Measurements from ENCODE around the gene SFXN5. TPM values are rescaled to one million over a fixed set of nuclear protein-coding genes. Genes with fewer than 3 reads are reported as not detected.

Gene SFXN5
- polyA plus RNA-seq, 1 donor from 2014 or later = 5.8 TPM

DNA sequence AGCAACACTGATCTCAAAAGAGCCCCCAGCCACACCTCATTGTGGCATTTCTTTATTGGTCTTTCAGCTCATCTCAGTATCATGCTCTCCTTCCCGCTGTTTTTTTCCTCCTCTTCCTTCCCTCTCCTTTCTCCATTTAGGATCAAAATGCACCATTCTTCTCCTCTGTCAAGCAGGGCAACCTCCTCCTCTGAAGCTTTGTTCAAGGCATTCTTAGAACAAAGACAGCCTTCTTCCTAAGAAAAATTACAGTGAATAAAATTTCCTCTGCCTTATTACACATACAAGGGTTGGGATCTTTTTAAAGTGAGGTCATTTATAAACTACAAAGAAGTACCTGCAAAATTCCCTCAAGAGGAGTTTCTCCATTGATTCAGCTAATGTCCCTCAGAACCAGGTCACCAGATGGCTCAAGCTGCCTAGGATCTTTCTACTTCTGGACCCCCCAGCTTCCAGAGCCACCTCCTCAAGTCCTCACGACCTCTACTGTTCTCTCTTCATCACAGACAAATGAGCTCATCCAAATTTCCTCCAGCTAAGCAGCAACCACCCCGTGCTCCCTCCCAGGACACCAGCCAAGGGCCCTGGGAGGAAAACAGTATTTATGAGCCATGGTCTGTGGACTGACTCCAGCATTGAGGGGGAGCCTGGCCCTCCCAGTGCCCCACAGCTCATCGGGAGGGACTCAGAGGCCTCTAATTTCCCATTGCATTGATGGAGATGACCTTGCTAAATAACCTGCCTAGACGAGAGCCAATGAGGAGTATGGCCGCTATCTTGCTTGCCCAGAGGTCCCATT, 18.0 kb downstream of the SFXN5 start:
- Histone ChIP-seq H3K9me2 (ENCODE audit: insufficient read depth, low read length) (no peaks in the 10 kb centered on the region), H3K4me3 (ENCODE audit: low read length) (no peak overlapping the region), H2AFZ (ENCODE audit: low read depth, low read length) (no peak overlapping the region), H3K27me3 (ENCODE audit: insufficient read depth, low read depth, low read length) (no peaks in the 10 kb centered on the region), H3K79me2 (replicated peaks; ENCODE audit: insufficient read depth, low read length) (no peaks in the 10 kb centered on the region), H3K9me3 (ENCODE audit: low read length) (no peaks in the 10 kb centered on the region), H3K36me3 (ENCODE audit: insufficient read depth, low read length) (no peaks in the 10 kb centered on the region), H3K4me2 (ENCODE audit: low read length) (no peak overlapping the region), H3F3A (ENCODE audit: insufficient read depth, low read length, poor library complexity, severe bottlenecking) (no peaks in the 10 kb centered on the region), H3K27ac (ENCODE audit: low read length) (no peak overlapping the region), H4K20me1 (ENCODE audit: insufficient read depth) (no peaks in the 10 kb centered on the region), H3K9ac (ENCODE audit: low read length) (no peak overlapping the region)
- TF ChIP-seq TAF1 (IDR thresholded peaks at IDR 0.05; ENCODE audit: low read depth) = no peak
- TF ChIP-seq RAD21 (conservative IDR thresholded peaks at IDR 0.05) = no peak
- TF ChIP-seq EZH2 (IDR thresholded peaks at IDR 0.05; ENCODE audit: borderline replicate concordance, insufficient read depth, low read length, poor library complexity, severe bottlenecking) = no peak
- no peak for TF ChIP-seq CTCF (IDR thresholded peaks at IDR 0.05; ENCODE audit: poor library complexity, severe bottlenecking)
- TF ChIP-seq, protein P1, sequence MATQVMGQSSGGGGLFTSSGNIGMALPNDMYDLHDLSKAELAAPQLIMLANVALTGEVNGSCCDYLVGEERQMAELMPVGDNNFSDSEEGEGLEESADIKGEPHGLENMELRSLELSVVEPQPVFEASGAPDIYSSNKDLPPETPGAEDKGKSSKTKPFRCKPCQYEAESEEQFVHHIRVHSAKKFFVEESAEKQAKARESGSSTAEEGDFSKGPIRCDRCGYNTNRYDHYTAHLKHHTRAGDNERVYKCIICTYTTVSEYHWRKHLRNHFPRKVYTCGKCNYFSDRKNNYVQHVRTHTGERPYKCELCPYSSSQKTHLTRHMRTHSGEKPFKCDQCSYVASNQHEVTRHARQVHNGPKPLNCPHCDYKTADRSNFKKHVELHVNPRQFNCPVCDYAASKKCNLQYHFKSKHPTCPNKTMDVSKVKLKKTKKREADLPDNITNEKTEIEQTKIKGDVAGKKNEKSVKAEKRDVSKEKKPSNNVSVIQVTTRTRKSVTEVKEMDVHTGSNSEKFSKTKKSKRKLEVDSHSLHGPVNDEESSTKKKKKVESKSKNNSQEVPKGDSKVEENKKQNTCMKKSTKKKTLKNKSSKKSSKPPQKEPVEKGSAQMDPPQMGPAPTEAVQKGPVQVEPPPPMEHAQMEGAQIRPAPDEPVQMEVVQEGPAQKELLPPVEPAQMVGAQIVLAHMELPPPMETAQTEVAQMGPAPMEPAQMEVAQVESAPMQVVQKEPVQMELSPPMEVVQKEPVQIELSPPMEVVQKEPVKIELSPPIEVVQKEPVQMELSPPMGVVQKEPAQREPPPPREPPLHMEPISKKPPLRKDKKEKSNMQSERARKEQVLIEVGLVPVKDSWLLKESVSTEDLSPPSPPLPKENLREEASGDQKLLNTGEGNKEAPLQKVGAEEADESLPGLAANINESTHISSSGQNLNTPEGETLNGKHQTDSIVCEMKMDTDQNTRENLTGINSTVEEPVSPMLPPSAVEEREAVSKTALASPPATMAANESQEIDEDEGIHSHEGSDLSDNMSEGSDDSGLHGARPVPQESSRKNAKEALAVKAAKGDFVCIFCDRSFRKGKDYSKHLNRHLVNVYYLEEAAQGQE (IDR thresholded peaks at IDR 0.05; ENCODE audit: borderline replicate concordance) = no peak
- no peak for TF ChIP-seq POLR2AphosphoS5 (IDR thresholded peaks at IDR 0.05)
- no peak for TF ChIP-seq MXI1 (conservative IDR thresholded peaks at IDR 0.05; ENCODE audit: poor library complexity, severe bottlenecking)
- no peak for TF ChIP-seq SMC3 (conservative IDR thresholded peaks at IDR 0.05; ENCODE audit: poor library complexity)

DNA sequence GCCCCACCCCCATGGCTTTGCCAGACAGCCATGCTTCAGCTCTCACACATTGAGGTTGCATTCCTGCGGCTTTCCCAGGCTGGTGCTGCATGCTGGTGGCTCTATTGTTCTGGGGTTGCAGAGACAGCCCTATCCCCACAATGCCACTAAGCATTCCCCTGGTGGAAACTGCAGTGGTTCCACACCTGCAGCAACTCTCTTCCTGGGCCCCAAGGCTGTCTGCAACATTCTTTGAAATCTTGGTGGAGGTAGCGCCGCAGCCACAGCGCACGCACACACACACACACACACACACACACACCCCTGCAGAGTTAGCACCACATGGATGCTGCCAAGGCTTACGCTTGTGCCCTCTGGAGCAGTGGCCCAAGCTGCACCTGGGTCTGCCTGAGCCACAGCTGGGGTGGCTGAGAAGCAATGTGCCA, 21.4 kb downstream of the SFXN5 start:
- Histone ChIP-seq H3K9me2 (ENCODE audit: insufficient read depth, low read length) (no peaks in the 10 kb centered on the region), H4K20me1 (ENCODE audit: insufficient read depth) (no peaks in the 10 kb centered on the region), H3K4me3 (ENCODE audit: low read length) (no peak overlapping the region), H3K27me3 (ENCODE audit: insufficient read depth, low read depth, low read length) (no peaks in the 10 kb centered on the region), H3K4me2 (ENCODE audit: low read length) (no peak overlapping the region), H3K27ac (ENCODE audit: low read length) (no peak overlapping the region), H3K9ac (ENCODE audit: low read length) (no peak overlapping the region), H3K36me3 (ENCODE audit: insufficient read depth, low read length) (no peaks in the 10 kb centered on the region), H3F3A (ENCODE audit: insufficient read depth, low read length, poor library complexity, severe bottlenecking) (no peaks in the 10 kb centered on the region), H2AFZ (ENCODE audit: low read depth, low read length) (no peak overlapping the region), H3K79me2 (replicated peaks; ENCODE audit: insufficient read depth, low read length) (no peaks in the 10 kb centered on the region), H3K9me3 (ENCODE audit: low read length) (no peaks in the 10 kb centered on the region)
- no peak for TF ChIP-seq EZH2 (IDR thresholded peaks at IDR 0.05; ENCODE audit: borderline replicate concordance, insufficient read depth, low read length, poor library complexity, severe bottlenecking)
- TF ChIP-seq POLR2AphosphoS5 (IDR thresholded peaks at IDR 0.05) = no peak
- TF ChIP-seq SMC3 (conservative IDR thresholded peaks at IDR 0.05; ENCODE audit: poor library complexity) = no peak
- TF ChIP-seq, protein P1 (IDR thresholded peaks at IDR 0.05; ENCODE audit: borderline replicate concordance) = no peak
- TF ChIP-seq EP300 (conservative IDR thresholded peaks at IDR 0.05; ENCODE audit: poor library complexity, severe bottlenecking) = no peak
- TF ChIP-seq TAF1 (IDR thresholded peaks at IDR 0.05; ENCODE audit: low read depth) = no peak
- no peak for TF ChIP-seq CTCF (IDR thresholded peaks at IDR 0.05; ENCODE audit: poor library complexity, severe bottlenecking)
- TF ChIP-seq RAD21 (conservative IDR thresholded peaks at IDR 0.05) = no peak
- no peak for TF ChIP-seq MXI1 (conservative IDR thresholded peaks at IDR 0.05; ENCODE audit: poor library complexity, severe bottlenecking)

Data from neural cell (in vitro differentiated cells).